SU-DHL-6 (cell line): ENCODE measurements around the gene TMEM175.

Experiments used
- CTCF ChIP-seq: fragments of 200-600 bp; sonication (generic); IDR thresholded peaks from one replicate; pipeline ENCODE4 v1.5.1; 2017; ENCODE audit warnings: antibody characterized with exemption, mild to moderate bottlenecking, low read length, moderate library complexity; ENCODE audit not compliant: insufficient read depth, poor library complexity, severe bottlenecking
- EZH2phosphoT487 ChIP-seq: fragments of 200-600 bp; sonication (generic), shearing (Covaris generic); conservative IDR thresholded peaks from 2 replicates; pipeline ENCODE4 v1.6.1; 2018; ENCODE audit warnings: mild to moderate bottlenecking, antibody characterized with exemption, low read length, moderate library complexity, mixed read lengths

GRCh38 chr4:1003271-1004070, 71.2 kb downstream of the TMEM175 start:
- TF ChIP-seq CTCF = no peak
- TF ChIP-seq EZH2phosphoT487 = no peak
